DMS53 (cell line): ENCODE data around the gene DENND5B.
"Not testable (repeated sequence)": the region's sequence is repeated elsewhere in the genome, so short reads cannot be mapped to it uniquely, and the experiment has no call there.

Experiments used
- DNase-seq: peaks from one replicate; lab custom pipeline; 2025; lab: John Stamatoyannopoulos, UW

The DENND5B gene

GRCh38 chr12:31590642-31591379 lies at the start of gene DENND5B:
DENND5B (minus strand) TSS chr12:31591136; CDS start chr12:31590832, 304 bp downstream.
- DNase-seq: peak; percentile 94

GRCh38 chr12:31634620-31635019 lies 43.7 kb upstream of the DENND5B start:
- no peak for DNase-seq

GRCh38 chr12:31633464-31633863 lies 42.5 kb upstream of the DENND5B start:
- no peak for DNase-seq

GRCh38 chr12:31631809-31632208 lies 40.9 kb upstream of the DENND5B start:
- no peak for DNase-seq

- no peak for DNase-seq
Measured at GRCh38 chr12:31631023-31631724, 40.2 kb upstream of the DENND5B start.

- DNase-seq: no peak
Measured at GRCh38 chr12:31629756-31630732, 39.1 kb upstream of the DENND5B start.

- DNase-seq: no peak
Measured at GRCh38 chr12:31627456-31628054, 36.6 kb upstream of the DENND5B start.

GRCh38 chr12:31626270-31626995 lies 35.5 kb upstream of the DENND5B start:
- no peak for DNase-seq

GRCh38 chr12:31622038-31622437 lies 31.1 kb upstream of the DENND5B start:
- no peak for DNase-seq

- no peak for DNase-seq
Measured at GRCh38 chr12:31620311-31620710, 29.4 kb upstream of the DENND5B start.

- DNase-seq: no peak
Measured at GRCh38 chr12:31618228-31619025, 27.5 kb upstream of the DENND5B start.

GRCh38 chr12:31612819-31613218 lies 21.9 kb upstream of the DENND5B start:
- DNase-seq: no peak

GRCh38 chr12:31608299-31608698 lies 17.4 kb upstream of the DENND5B start:
- DNase-seq: not testable (repeated sequence)

- DNase-seq: no peak
Measured at GRCh38 chr12:31605531-31605930, 14.6 kb upstream of the DENND5B start.

GRCh38 chr12:31603546-31604009 lies 12.6 kb upstream of the DENND5B start:
- no peak for DNase-seq

- no peak for DNase-seq
Measured at GRCh38 chr12:31600750-31601149, 9.8 kb upstream of the DENND5B start.

GRCh38 chr12:31600252-31600651 lies 9.3 kb upstream of the DENND5B start:
- peak; percentile 26 for DNase-seq

GRCh38 chr12:31599053-31599452 lies 8.1 kb upstream of the DENND5B start:
- no peak for DNase-seq

GRCh38 chr12:31597066-31597465 lies 6.1 kb upstream of the DENND5B start:
- no peak for DNase-seq

- DNase-seq: no peak
Measured at GRCh38 chr12:31594681-31595080, 3.7 kb upstream of the DENND5B start.
